ENCODE data around the gene HEPN1. TPM values are rescaled to one million over a fixed set of nuclear protein-coding genes. Genes with fewer than 3 reads are reported as not detected.

Gene HEPN1
- total and polyA plus RNA-seq, 2 donors (not counting 3 experiments of a cell fraction or from before 2014, with no cell fraction given): not detected

- Histone ChIP-seq H3K27ac (ENCODE audit: insufficient read depth, low read depth, low read length) (no peak overlapping the region), H3K27me3 (ENCODE audit: control insufficient read depth in 2 of 2, insufficient read depth in 2 of 2, low read length in 2 of 2) (peaks cover 26 to 34% of the 10 kb centered on the region in 2 experiments), H3K9me3 (replicated peaks; ENCODE audit: control insufficient read depth, insufficient read depth, low read length) (no peaks in the 10 kb centered on the region), H3K4me1 (ENCODE audit: control insufficient read depth, extremely low read depth, insufficient read depth, low read length) (peaks cover 21% of the 10 kb centered on the region), H3K36me3 (ENCODE audit: control insufficient read depth in 2 of 2, extremely low read depth in 1 of 2, insufficient read depth in 2 of 2, low read length in 2 of 2) (no peaks in the 10 kb centered on the region), H4K20me1 (replicated peaks; ENCODE audit: control insufficient read depth, extremely low read depth, insufficient read depth, low read length) (no peaks in the 10 kb centered on the region), H2AFZ (ENCODE audit: low read depth, low read length) (no peak overlapping the region), H3K9me1 (replicated peaks; ENCODE audit: control insufficient read depth, extremely low read depth, insufficient read depth, low read length) (no peaks in the 10 kb centered on the region), H3K9ac (replicated peaks; ENCODE audit: extremely low read depth, insufficient read depth, low read length) (no peak overlapping the region), H3K79me2 (ENCODE audit: control insufficient read depth, insufficient read depth, low read length) (no peaks in the 10 kb centered on the region), H3K4me3 (replicated peaks in 1 of 3; ENCODE audit: insufficient read depth in 1 of 3, low read depth in 1 of 3, low read length in 3 of 3) (no peak overlapping the region), H3K4me2 (ENCODE audit: insufficient read depth, low read length) (peak overlapping the region; percentile 65)
- TF ChIP-seq GATA2 (IDR thresholded peaks at IDR 0.05; ENCODE audit: insufficient read depth, insufficient read length, low read depth, low read length) (no peak), MYC (IDR thresholded peaks at IDR 0.05; ENCODE audit: low read depth, low read length) (no peak), FOS (IDR thresholded peaks at IDR 0.05; ENCODE audit: borderline replicate concordance, insufficient read depth, low read length) (no peak), JUN (IDR thresholded peaks at IDR 0.05; ENCODE audit: borderline replicate concordance, insufficient read depth, insufficient read length, low read depth) (no peak), MAX (IDR thresholded peaks at IDR 0.05; ENCODE audit: insufficient read depth, insufficient read length) (no peak), POLR2AphosphoS5 (IDR thresholded peaks at IDR 0.05; ENCODE audit: insufficient read depth, low read depth, low read length) (no peak), EZH2 (IDR thresholded peaks at IDR 0.05; ENCODE audit: borderline replicate concordance, low read depth, low read length, severe bottlenecking) (no peak), POLR2A (IDR thresholded peaks at IDR 0.05; ENCODE audit: low read depth, low read length) (no peak)
- TF ChIP-seq, protein P1, sequence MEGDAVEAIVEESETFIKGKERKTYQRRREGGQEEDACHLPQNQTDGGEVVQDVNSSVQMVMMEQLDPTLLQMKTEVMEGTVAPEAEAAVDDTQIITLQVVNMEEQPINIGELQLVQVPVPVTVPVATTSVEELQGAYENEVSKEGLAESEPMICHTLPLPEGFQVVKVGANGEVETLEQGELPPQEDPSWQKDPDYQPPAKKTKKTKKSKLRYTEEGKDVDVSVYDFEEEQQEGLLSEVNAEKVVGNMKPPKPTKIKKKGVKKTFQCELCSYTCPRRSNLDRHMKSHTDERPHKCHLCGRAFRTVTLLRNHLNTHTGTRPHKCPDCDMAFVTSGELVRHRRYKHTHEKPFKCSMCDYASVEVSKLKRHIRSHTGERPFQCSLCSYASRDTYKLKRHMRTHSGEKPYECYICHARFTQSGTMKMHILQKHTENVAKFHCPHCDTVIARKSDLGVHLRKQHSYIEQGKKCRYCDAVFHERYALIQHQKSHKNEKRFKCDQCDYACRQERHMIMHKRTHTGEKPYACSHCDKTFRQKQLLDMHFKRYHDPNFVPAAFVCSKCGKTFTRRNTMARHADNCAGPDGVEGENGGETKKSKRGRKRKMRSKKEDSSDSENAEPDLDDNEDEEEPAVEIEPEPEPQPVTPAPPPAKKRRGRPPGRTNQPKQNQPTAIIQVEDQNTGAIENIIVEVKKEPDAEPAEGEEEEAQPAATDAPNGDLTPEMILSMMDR (IDR thresholded peaks at IDR 0.05; ENCODE audit: extremely low read depth in 1 of 2, insufficient read depth in 1 of 2, low read depth in 1 of 2, low read length in 2 of 2): no peak
- BruUV-seq (replicated peaks): no TSS peak
- intact Hi-C loops (cut with micrococcal nuclease): no loop called here
- FAIRE-seq (no peak), DNase-seq (ENCODE audit: low read depth, low spot score) (no peak)
- ChIA-PET CTCF (interaction anchor here (1.1 to 3.5 kb wide), 10 partner anchors 9 to 127 kb away, joined by 3 to 70 read pairs (median 11); partner anchors contain the start of genes ROBO3 and ROBO4), POLR2A (interaction anchor here (1.3 kb wide), 1 partner anchor 236 kb away, joined by 3 read pairs; the partner anchor contains the start of gene TMEM218)
- dilution Hi-C loops (cut with MboI; ENCODE audit: extremely low pct_ligation_motif_present, low sequenced_read_pairs): no loop called here
Measured at GRCh38 chr11:124875401-124875800, 43.6 kb upstream of the HEPN1 start.

All from endothelial cell of umbilical vein (primary cell).